Heart right ventricle (tissue), 16 donors: Measurements from ENCODE around the gene ATP11A. TPM values are rescaled to one million over a fixed set of nuclear protein-coding genes. Genes with fewer than 3 reads are reported as not detected.

Experiments used
- ATAC-seq, 8 donors: fragments of 200-7000 bp; cut with Tn5 transposase; one replicate each; pipeline ENCODE4 v1.9.1; 2020; ENCODE audit warnings: mild to moderate bottlenecking in 8 of 8, moderate library complexity in 8 of 8, moderate number of reproducible peaks in 1 of 8
- DNase-seq, 2 donors: peaks; one replicate each; pipeline ENCODE4 v3.0.0-alpha.2; 2020
- H3K27ac ChIP-seq, 10 donors: fragments of 200-600 bp; sonication (generic) in 2 of 10; one replicate each; pipeline versions ENCODE4 v1.5.0 to v1.8.0; 2020 to 2022; ENCODE audit warnings: mild to moderate bottlenecking in 3 of 10
- H3K27me3 ChIP-seq, 7 donors: fragments of 200-600 bp; one replicate each; pipeline ENCODE4 v1.8.0; 2021 to 2022; ENCODE audit warnings: mild to moderate bottlenecking in 2 of 7
- H3K36me3 ChIP-seq, 9 donors: fragments of 200-600 bp; sonication (generic) in 1 of 9; one replicate each; pipeline versions ENCODE4 v1.5.0 to v1.8.0; 2020 to 2022; ENCODE audit warnings: mild to moderate bottlenecking in 2 of 9
- H3K4me1 ChIP-seq, 9 donors: fragments of 200-600 bp; sonication (generic) in 1 of 9; one replicate each; pipeline versions ENCODE4 v1.5.0 to v1.8.0; 2020 to 2022; ENCODE audit warnings: mild to moderate bottlenecking in 4 of 9
- H3K4me3 ChIP-seq, 10 donors: fragments of 200-600 bp; sonication (generic) in 2 of 10; one replicate each; pipeline versions ENCODE4 v1.5.0 to v1.8.0; 2020 to 2022; ENCODE audit warnings: mild to moderate bottlenecking in 7 of 10, moderate library complexity in 2 of 10
- H3K9me3 ChIP-seq, 11 donors: fragments of 200-600 bp in 10 of 11; sonication (generic) in 2 of 11; one replicate each; pipeline versions ENCODE4 v1.5.0 to v1.8.0; 2013 to 2022; ENCODE audit warnings: mild to moderate bottlenecking in 2 of 11, control low read depth in 1 of 11, moderate library complexity in 1 of 11
- CTCF ChIP-seq, 9 donors: fragments of 200-600 bp; sonication (generic) in 2 of 9; IDR thresholded peaks; one replicate each; pipeline versions ENCODE4 v1.5.0 to v1.8.0; 2021 to 2022; ENCODE audit warnings: antibody characterized with exemption in 9 of 9, mild to moderate bottlenecking in 5 of 9, moderate library complexity in 1 of 9
- WGBS, 2 donors: extraction: QIAGEN DNeasy Blood & Tissue Kit; methylation state at CpG; one replicate each; pipeline ENCODE4 v1.1.7; 2013; ENCODE audit warnings: inconsistent platforms in 1 of 2; 5-methylcytosine and 5-hydroxymethylcytosine counted together
- intact Hi-C, 10 donors: fragments of 100-400 bp; cut with DNase I; formaldehyde crosslinking; loops; one replicate each; pipeline versions ENCODE4 v1.11.1 to v1.14.2; 2022
- polyA plus RNA-seq, 2 donors: library from polyadenylated mRNA; stranded (reverse); fragments of 200-250 nt; gene quantifications; one replicate each; pipeline ENCODE4 v1.2.3, GENCODE V29; 2013
- total RNA-seq, 10 donors: library from RNA; stranded (reverse); fragmentation: NEBNext Ultra II Directional in 3 of 10; extraction: Animal tissue kit (Norgen Biotek cat#: 25700) in 3 of 10; gene quantifications; one replicate each; pipeline versions ENCODE4 v1.2.1 to v1.2.4, GENCODE V29; 2021 to 2023
- donor health status: Arrhythmogenic right ventricular cardiomyopathy.
- donor health status: ischemic (EF 13 %, LVEDD 7.1; RV severe dilation, severe dysfunction).
- donor health status: healthy with polysubstance abuse.
- donor health status: DM: no; HTN: yes; CAD: no.
- donor health status: DM: no; HTN: no; CAD: no.
- donor health status: ischemic (EF 25% LVEDD 6.9; RV normal size, moderate dysfunction).
- donor health status: ischemic (EF 25% LVEDD 5.7; RV mildly dilated, moderate dysfunction).
- donor health status: healthy.
- donor health status: DM: yes; HTN: yes; CAD: no.
- donor health status: Ischemic cardiomyopathy.
- donor health status: ischemic (EF 35%, LVEDD 5.7; RV mildly dilated, moderate dysfunction).
- donor health status: nonischemic (EF 11% LVEDD 7.7; RV severe dilation, severe dysfunction).
- donor health status: DM: yes; HTN: yes; CAD: no.
- donor health status: PGD.
- donor health status: ischemic (EF 29% LVEDD 5.4; RV normal size, mild dysfunction).
- donor health status: nonischemic (EF 23%, LVEDD 6.1; RV moderate dilation, normal function).

Gene ATP11A
- total and polyA plus RNA-seq, 12 donors: 20.0 to 164 (median 107) TPM

GRCh38 chr13:112832811-112833210 lies 143.0 kb downstream of the ATP11A start:
- Histone ChIP-seq H3K27me3 (no peaks in the 10 kb centered on the region), H3K27ac (no peak overlapping the region), H3K4me1 (peaks cover 0 to 12% (median 6%) of the 10 kb centered on the region in 9 donors), H3K4me3 (no peak overlapping the region), H3K9me3 (no peaks in the 10 kb centered on the region), H3K36me3 (peaks cover 0 to 97% (median 52%) of the 10 kb centered on the region in 9 donors)
- 94 to 95% methylated on average over 23 of the region's 23 CpGs for WGBS, 2 donors
- intact Hi-C loops: no loop called here
- DNase-seq (no peak), ATAC-seq (no peak)
- TF ChIP-seq CTCF (IDR thresholded peaks at IDR 0.05): no peak

GRCh38 chr13:112833551-112834257 lies 143.9 kb downstream of the ATP11A start:
- no peak for TF ChIP-seq CTCF (IDR thresholded peaks at IDR 0.05)
- DNase-seq (no peak), ATAC-seq (no peak)
- Histone ChIP-seq H3K36me3 (peaks cover 0 to 100% (median 54%) of the 10 kb centered on the region in 9 donors), H3K27ac (no peak overlapping the region), H3K9me3 (no peaks in the 10 kb centered on the region), H3K4me1 (peaks cover 0 to 14% (median 6%) of the 10 kb centered on the region in 9 donors), H3K27me3 (no peaks in the 10 kb centered on the region), H3K4me3 (no peak overlapping the region)
- intact Hi-C loops: no loop called here
- WGBS, 2 donors: 93 to 96% methylated on average over 25 of the region's 25 CpGs

GRCh38 chr13:112835344-112835743 lies 145.5 kb downstream of the ATP11A start:
- H3K4me3 ChIP-seq: no peak overlapping the region
- H3K4me1 ChIP-seq: peaks cover 0 to 14% (median 6%) of the 10 kb centered on the region in 9 donors
- peaks cover 0 to 95% (median 60%) of the 10 kb centered on the region in 9 donors for H3K36me3 ChIP-seq
- DNase-seq (no peak), ATAC-seq (no peak)
- H3K9me3 ChIP-seq: no peaks in the 10 kb centered on the region
- 94% methylated on average over 16 of the region's 16 CpGs for WGBS, 2 donors
- H3K27ac ChIP-seq: no peak overlapping the region
- intact Hi-C loops: no loop called here
- no peak for TF ChIP-seq CTCF (IDR thresholded peaks at IDR 0.05)
- no peaks in the 10 kb centered on the region for H3K27me3 ChIP-seq

- ATAC-seq: no peak
- no peak for TF ChIP-seq CTCF (IDR thresholded peaks at IDR 0.05)
- H3K4me3 ChIP-seq: no peak overlapping the region
- WGBS, 2 donors: 87 to 96% methylated on average over 10 of the region's 10 CpGs
- no peak overlapping the region for H3K27ac ChIP-seq
- DNase-seq: no peak
- no peaks in the 10 kb centered on the region for H3K9me3 ChIP-seq
- H3K36me3 ChIP-seq: peaks cover 0 to 94% (median 60%) of the 10 kb centered on the region in 9 donors
- no peaks in the 10 kb centered on the region for H3K27me3 ChIP-seq
- intact Hi-C loops: no loop called here
- peaks cover 0 to 14% (median 6%) of the 10 kb centered on the region in 9 donors for H3K4me1 ChIP-seq
Observed at GRCh38 chr13:112835796-112836195, 146.0 kb downstream of the ATP11A start.
